ENCODE measurements around the gene CDC23. TPM values are rescaled to one million over a fixed set of nuclear protein-coding genes. Genes with fewer than 3 reads are reported as not detected.
"Not testable (repeated sequence)": the region's sequence is repeated elsewhere in the genome, so short reads cannot be mapped to it uniquely, and the experiment has no call there.

The CDC23 gene
- total RNA-seq, 1 donor from 2014 or later: 40.7 TPM

- intact Hi-C loops (cut with micrococcal nuclease): loop anchor here (10.0 kb wide), 1 partner anchor 1058 kb away; no protein-coding TSS in a partner anchor
Measured at GRCh38 chr5:138216799-138217198, 3.7 kb upstream of the CDC23 start.

GRCh38 chr5:138212828-138213160 is 329 bp downstream of the CDC23 start:
- intact Hi-C loops (cut with micrococcal nuclease): loop anchor here (1.0 to 10.0 kb wide), 14 partner anchors 34 to 1062 kb away; partner anchors contain the start of genes BRD8, CDC25C, EGR1 and ETF1

- intact Hi-C loops (cut with micrococcal nuclease): loop anchor here (10.0 kb wide), 1 partner anchor 1064 kb away; no protein-coding TSS in a partner anchor
Measured at GRCh38 chr5:138210985-138211384, 2.1 kb downstream of the CDC23 start.

GRCh38 chr5:138193859-138194258 is 19.3 kb downstream of the CDC23 start:
- intact Hi-C loops (cut with micrococcal nuclease): not testable (repeated sequence)

GRCh38 chr5:138192826-138193225 is 20.3 kb downstream of the CDC23 start:
- intact Hi-C loops (cut with micrococcal nuclease): no loop called here

GRCh38 chr5:138188626-138189025 is 24.5 kb downstream of the CDC23 start:
- intact Hi-C loops (cut with micrococcal nuclease): no loop called here

- intact Hi-C loops (cut with micrococcal nuclease): no loop called here
Measured at GRCh38 chr5:138186002-138186447, 27.1 kb downstream of the CDC23 start.

- intact Hi-C loops (cut with micrococcal nuclease): no loop called here
Measured at GRCh38 chr5:138182808-138183207, 30.3 kb downstream of the CDC23 start.

- intact Hi-C loops (cut with micrococcal nuclease): loop anchor here (1.0 kb wide), 5 partner anchors 102 to 367 kb away; no protein-coding TSS in a partner anchor
Measured at GRCh38 chr5:138180841-138181240, 32.3 kb downstream of the CDC23 start.

- intact Hi-C loops (cut with micrococcal nuclease): loop anchor here (1.0 kb wide), 5 partner anchors 103 to 368 kb away; no protein-coding TSS in a partner anchor
Measured at GRCh38 chr5:138180183-138180782, 32.8 kb downstream of the CDC23 start.

GRCh38 chr5:138179277-138179857 is 33.8 kb downstream of the CDC23 start:
- intact Hi-C loops (cut with micrococcal nuclease): loop anchor here (5.0 to 10.0 kb wide), 3 partner anchors 573 to 1223 kb away; partner anchors contain the start of genes CTNNA1 and SPATA24

- intact Hi-C loops (cut with micrococcal nuclease): loop anchor here (1.0 to 10.0 kb wide), 17 partner anchors 35 to 1224 kb away; partner anchors contain the start of genes CDC23, CDC25C, CTNNA1 and ETF1
Measured at GRCh38 chr5:138178516-138179276, 34.4 kb downstream of the CDC23 start, which contains the start of the genes BRD8 and KIF20A. Gene BRD8, minus strand, starts transcription at chr5:138178630. Its CDS starts 16 bp downstream, at chr5:138178614. Gene KIF20A, plus strand, starts transcription at chr5:138179112. Its CDS starts 569 bp downstream, at chr5:138179681.

- intact Hi-C loops (cut with micrococcal nuclease): loop anchor here (1.0 to 10.0 kb wide), 17 partner anchors 35 to 1224 kb away; partner anchors contain the start of genes CDC23, CDC25C, CTNNA1 and ETF1
Measured at GRCh38 chr5:138177941-138178515, 35.1 kb downstream of the CDC23 start.

- intact Hi-C loops (cut with micrococcal nuclease): loop anchor here (10.0 kb wide), 1 partner anchor 1105 kb away; no protein-coding TSS in a partner anchor
Measured at GRCh38 chr5:138170299-138170698, 42.8 kb downstream of the CDC23 start.

GRCh38 chr5:138169124-138169523 is 44.0 kb downstream of the CDC23 start:
- intact Hi-C loops (cut with micrococcal nuclease): no loop called here

- intact Hi-C loops (cut with micrococcal nuclease): no loop called here
Measured at GRCh38 chr5:138163721-138164120, 49.4 kb downstream of the CDC23 start.

GRCh38 chr5:138160706-138161105 is 52.4 kb downstream of the CDC23 start:
- intact Hi-C loops (cut with micrococcal nuclease): no loop called here

- intact Hi-C loops (cut with micrococcal nuclease): no loop called here
Measured at GRCh38 chr5:138159666-138160065, 53.5 kb downstream of the CDC23 start.

- intact Hi-C loops (cut with micrococcal nuclease): no loop called here
Measured at GRCh38 chr5:138157626-138158025, 55.5 kb downstream of the CDC23 start.

GRCh38 chr5:138155977-138156376 is 57.1 kb downstream of the CDC23 start:
- intact Hi-C loops (cut with micrococcal nuclease): not testable (repeated sequence)

GRCh38 chr5:138149530-138149929 is 63.6 kb downstream of the CDC23 start:
- intact Hi-C loops (cut with micrococcal nuclease): no loop called here
